ENCODE results near the gene PRKN.

PRKN gene

DNA sequence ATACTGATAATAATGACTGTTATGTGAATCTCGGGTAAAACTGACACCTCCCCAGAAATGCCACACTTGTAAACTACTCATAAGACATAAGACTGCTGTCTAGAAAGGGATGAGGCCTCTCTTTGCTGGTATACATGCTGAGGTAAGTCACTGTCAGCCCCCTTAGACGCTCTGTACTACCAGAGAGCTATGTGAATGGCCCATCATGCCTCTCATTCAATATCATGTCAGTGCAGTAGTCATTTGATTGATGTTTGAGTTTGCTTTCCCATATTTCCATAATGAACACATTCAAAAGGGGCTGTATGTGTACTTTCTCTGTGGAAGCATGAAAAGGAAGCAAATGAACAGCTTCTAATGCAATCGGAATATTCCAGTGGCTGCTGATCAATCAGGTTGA lies 1334.3 kb downstream of the PRKN start:
- FAIRE-seq, result no peak

GRCh38 chr6:161389756-161390155 lies 1337.8 kb downstream of the PRKN start:
- no peak for FAIRE-seq

DNA sequence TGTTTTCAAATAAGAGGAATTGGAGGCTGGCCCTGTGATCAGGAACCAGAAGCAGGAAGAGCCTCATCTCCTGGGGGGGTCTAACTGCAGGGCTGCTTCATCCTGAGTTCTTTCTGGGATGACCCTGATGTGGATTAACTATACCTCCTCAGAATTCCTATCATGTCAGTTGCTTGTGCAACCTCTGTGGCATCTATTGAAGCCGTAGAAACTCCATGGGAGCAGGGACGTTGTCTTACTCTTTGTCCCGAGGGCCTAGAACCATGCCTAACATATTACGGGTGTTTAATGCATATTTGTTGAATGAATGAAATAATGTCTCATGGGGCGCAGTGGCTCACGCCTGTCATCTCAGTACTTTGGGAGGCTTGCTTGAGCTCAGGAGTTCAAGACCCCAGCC lies 1343.6 kb downstream of the PRKN start:
- no peak for FAIRE-seq

DNA sequence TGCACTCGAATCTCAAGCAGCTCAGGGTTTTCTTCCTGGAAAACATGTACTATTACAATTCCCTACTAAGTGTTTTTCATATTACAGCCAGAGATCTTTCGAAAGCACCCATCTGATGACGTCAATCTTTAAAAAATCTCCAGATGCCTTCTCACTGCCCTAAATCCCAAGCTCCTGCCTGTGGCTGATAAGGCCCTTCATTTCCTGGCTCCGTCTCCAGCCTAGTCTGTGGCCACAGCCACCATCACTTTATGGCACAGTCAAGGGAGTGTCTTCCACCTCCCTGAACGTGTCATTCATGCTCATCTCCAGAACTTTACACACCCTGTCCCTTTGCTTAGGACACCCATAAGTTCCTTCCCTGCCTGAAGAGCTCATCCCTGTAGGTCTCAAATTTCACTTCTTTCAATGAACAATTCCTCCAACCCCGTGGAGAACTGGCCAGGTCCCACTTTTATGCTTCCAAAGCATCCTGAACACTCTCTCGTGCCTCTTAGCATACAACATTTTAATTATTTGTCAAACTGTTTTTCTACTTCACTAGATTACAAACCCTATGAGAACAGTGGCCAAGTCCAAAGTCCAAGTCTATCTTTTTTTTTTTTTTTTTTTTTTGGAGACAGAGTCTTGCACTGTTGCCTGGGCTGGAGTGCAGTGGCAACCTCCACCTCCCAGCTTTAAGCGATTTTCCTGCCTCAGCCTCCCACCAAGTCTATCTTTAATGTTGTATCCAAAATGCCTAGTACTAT lies 1347.6 kb downstream of the PRKN start:
- FAIRE-seq, result no peak

DNA sequence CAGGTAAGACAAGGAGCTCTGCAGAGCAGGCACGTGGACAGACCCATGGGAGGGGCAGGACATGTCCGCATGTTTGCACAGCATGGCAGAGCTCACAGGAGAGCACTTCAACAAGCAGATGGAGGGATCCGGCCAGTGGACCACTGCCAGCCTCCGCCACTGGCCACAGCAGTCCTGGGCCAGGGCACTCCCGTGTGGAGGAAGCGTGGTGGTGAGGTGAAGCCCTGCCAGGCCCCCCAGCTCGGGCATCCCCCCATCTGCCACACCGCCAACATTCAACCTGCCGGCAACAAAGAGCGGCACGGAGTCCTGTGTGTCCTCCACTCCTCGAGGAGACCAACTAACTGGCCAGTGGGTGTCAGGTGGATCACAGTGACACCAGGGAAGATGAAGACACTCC lies 1349.5 kb downstream of the PRKN start:
- no peak for FAIRE-seq

GRCh38 chr6:161377116-161377515 lies 1350.5 kb downstream of the PRKN start:
- FAIRE-seq, result no peak

- FAIRE-seq, result no peak
Measured at GRCh38 chr6:161376367-161376766, 1351.2 kb downstream of the PRKN start.

DNA sequence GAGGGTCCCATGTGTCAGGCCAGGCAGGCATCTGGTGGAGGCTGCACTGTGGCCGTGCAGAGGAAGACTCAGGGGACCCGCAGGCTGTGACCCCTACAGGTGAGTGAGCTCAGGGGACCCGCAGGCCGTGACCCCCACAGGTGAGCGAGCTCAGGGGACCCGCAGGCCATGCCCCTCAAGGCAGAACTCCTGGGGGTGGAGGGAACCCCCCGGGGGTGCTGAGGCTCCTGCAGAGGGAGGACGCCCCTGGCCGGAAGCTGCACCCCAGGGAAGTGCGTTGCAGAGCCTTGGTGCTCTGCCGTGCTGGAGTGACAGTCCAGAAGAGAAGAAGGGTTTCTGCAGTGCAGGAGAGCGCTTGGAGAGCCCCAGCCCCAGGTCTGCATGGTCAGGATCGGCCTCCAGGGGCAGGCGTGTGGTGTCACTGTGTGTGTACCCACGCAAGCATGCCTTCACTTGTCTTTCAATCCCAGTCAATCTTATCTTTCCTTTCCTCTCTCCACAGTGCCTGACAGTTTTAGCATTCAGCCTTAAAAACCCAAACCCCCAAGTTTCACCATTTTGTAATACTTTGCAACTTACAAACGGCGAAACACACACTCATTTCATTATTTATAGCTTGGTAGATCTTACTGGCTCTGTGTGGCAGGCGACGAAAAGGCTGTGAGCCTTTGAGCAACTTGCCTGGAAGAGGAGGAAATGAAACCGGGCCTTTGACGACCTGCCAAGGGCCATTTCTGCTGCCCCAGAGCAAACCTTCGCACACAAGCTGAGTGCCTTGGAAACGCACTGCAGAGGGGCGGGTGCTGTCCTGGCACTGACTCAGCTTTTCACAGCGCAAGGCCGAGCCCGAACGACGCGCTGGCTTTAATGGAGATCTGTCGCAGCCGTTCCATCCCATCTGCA lies 1352.3 kb downstream of the PRKN start:
- FAIRE-seq, result no peak

DNA sequence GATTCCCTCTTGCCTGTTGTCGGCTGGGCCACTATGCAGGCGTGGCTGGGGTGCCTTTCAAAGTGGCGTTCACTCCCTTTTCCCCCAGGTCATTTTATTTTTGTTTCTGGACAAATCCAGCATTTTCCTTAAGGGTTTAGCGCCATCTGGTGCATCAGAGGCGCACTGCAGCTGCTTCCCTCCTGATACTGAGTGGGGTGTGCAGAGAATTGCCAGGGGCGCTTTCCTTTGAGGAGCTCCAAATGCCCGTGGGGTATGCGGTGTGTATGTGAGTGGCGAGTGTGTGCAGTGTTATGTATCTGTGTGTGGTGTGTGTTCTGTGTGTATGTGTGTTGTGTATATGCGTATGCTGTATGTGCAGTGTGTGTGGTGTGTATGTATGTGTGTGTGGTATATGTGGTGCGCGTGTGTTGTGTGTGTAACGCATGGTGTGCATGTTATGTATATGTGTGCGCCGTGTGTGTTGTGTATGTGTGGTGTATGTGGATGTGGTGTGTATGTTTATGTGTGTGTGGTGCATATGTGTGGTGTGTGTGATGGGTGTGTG lies 1353.6 kb downstream of the PRKN start:
- FAIRE-seq, result no peak

GRCh38 chr6:161372422-161372793 lies 1355.2 kb downstream of the PRKN start:
- no peak for FAIRE-seq

GRCh38 chr6:161370880-161371279 lies 1356.7 kb downstream of the PRKN start:
- FAIRE-seq, result no peak

DNA sequence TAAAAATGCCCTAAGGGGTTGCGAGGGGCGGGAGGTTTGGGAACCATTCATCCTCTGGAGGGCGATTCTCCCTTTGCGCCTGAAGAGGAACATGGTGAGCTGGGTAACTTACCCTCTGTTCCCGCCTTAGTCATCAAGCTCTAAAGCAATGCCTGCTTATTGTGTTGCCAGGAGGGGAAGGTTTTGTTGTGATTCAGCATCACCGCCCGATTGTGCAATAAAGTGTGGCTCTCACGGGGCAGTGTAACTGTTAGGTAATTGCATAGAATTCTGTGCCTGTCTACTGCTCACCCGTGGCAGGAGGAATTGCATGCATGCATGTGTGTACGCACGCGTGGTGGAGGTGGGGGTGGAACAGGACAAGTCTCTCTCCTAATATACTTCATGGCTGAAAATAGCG lies 1358.2 kb downstream of the PRKN start:
- FAIRE-seq, result no peak

GRCh38 chr6:161368514-161368913 lies 1359.1 kb downstream of the PRKN start:
- no peak for FAIRE-seq

- FAIRE-seq, result no peak
Measured at GRCh38 chr6:161367472-161367871, 1360.1 kb downstream of the PRKN start.

- FAIRE-seq, result no peak
Measured at GRCh38 chr6:161366301-161366923, 1361.2 kb downstream of the PRKN start.

DNA sequence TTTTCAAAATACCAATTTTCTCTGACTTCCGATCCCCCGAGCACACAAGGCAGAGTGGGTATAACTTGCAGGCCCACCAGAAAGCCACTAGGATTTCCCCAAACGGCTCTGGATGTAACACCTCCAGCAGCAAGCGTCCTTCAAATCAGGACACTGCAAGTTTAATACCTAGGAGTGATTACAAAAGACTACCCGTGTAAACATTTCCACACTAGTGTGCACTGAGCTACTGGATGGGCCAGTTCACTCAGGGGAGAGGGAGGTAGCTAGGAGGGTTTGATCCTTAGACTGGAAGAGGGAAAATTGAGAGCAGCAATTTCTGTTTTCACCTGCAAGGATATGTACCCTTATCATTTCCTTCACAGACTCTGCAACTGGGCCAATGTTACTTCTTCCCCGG lies 1361.9 kb downstream of the PRKN start:
- no peak for FAIRE-seq

- no peak for FAIRE-seq
Measured at GRCh38 chr6:161363286-161363685, 1364.3 kb downstream of the PRKN start.

DNA sequence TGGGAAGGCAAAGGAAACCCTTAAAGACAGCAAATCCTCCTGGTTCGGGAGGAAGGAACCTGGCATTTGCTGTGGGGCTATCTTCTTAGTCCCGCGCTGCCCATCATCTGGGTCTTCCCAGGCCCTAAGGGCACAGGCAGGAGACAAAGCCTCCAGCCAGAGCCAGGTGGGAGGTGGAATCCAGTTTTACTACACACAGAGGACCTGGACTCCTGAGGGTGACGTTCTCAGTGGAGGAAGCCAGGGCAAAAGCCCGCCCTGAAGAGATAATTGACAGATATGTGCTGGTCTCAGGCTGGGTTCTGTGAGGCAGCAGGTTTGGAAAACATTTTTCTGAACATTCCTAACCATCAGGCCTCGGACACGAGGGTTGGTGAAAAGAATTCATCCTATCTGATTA lies 1365.3 kb downstream of the PRKN start:
- no peak for FAIRE-seq

DNA sequence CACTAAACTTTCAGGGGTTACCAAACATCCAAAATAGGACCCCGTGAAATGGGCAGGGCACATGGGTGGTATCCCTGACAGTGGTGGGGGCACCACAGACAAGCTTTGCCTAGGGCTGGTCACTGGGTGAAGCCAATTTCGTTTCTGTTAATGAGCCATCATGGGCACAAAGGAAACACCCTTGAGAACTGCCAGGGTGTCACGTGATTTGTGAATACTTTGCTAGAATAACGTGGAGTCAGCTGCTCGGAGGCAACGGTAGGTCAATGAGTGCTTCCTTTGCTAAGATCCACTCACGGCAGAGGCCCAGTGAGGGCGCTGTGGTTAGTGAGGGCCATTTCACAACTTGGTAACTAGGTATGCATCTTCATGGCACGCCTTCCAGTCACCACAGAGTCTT lies 1366.0 kb downstream of the PRKN start:
- no peak for FAIRE-seq

- FAIRE-seq, result no peak
Measured at GRCh38 chr6:161360520-161360919, 1367.0 kb downstream of the PRKN start.

GRCh38 chr6:161359618-161359945 lies 1368.0 kb downstream of the PRKN start:
- no peak for FAIRE-seq

DNA sequence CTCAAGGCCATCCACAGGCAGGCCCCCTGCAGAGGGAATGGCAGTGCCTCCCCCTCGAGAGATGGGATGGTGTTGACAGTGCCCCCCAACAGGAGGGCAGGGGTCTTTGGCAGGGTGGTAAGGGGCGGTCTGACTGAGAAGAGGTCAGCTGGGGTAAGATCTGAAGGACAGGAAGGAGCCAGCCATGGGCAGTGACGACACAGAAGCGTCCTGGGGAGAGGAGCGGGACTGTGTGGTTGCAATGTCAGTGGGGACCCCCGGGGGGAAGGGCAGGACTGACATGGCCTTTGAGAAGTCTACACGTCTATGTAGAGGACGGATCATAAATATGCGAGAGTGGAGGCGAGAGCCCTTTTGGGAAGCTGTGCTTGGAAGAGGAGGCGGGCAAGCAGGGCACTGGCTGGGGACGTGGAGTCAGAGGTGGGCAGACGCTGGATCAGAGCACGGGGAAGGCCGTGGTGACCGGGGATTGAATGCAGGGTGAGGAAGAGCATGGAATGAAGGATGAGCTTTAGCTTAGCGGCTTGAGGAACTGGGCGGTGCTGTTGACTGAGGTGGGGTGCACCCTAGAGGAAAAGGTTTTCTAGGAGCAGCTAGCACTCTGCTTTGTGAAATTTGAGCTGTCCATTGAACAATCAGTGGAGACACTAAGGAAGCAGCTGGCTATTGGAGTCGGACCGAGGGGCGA lies 1371.3 kb downstream of the PRKN start:
- FAIRE-seq, result no peak

GRCh38 chr6:161355696-161356095 lies 1371.9 kb downstream of the PRKN start:
- FAIRE-seq, result no peak

Data from A204.1 (cell line).